K562 (cell line): ENCODE results near the gene NRM. TPM values are rescaled to one million over a fixed set of nuclear protein-coding genes. Genes with fewer than 3 reads are reported as not detected.

Experiments used
- ATF7 ChIP-seq: fragments of 450-650 bp; IDR thresholded peaks from 2 replicates; pipeline ENCODE4 v1.7.1; 2014; ENCODE audit warnings: mild to moderate bottlenecking, moderate library complexity
- CEBPZ ChIP-seq: fragments of 150-350 bp; IDR thresholded peaks from 2 replicates; pipeline ENCODE4 v1.6.1; 2014; ENCODE audit warnings: low read depth, mild to moderate bottlenecking, low read length, borderline replicate concordance
- E2F3 ChIP-seq: fragments of 250-450 bp; sonication (Bioruptor Pico); IDR thresholded peaks from 2 replicates; pipeline ENCODE4 v1.4.0; 2020; ENCODE audit warnings: mild to moderate bottlenecking
- E2F6 ChIP-seq, 2 experiments: IDR thresholded peaks; 2 replicates each; pipeline ENCODE4 v1.6.1; 2011; ENCODE audit warnings: borderline replicate concordance in 1 of 2, control low read depth in 1 of 2, low read depth in 1 of 2, low read length in 1 of 2, mild to moderate bottlenecking in 1 of 2, mixed read lengths in 1 of 2, moderate library complexity in 1 of 2; ENCODE audit not compliant: insufficient read depth in 1 of 2, insufficient read length in 1 of 2, poor library complexity in 1 of 2, severe bottlenecking in 1 of 2; ENCODE audit errors: extremely low read depth in 1 of 2
- IRF9 ChIP-seq: fragments of 450-650 bp; IDR thresholded peaks from 2 replicates; pipeline ENCODE4 v1.6.1; 2016; ENCODE audit warnings: missing biosample characterization, missing genetic modification characterization
- MAZ ChIP-seq, 2 experiments: fragments of 450-650 bp in 1 of 2; sonication (generic) in 1 of 2; formaldehyde crosslinking; IDR thresholded peaks in 1 of 2; conservative IDR thresholded peaks in 1 of 2; 2 replicates each; pipeline versions ENCODE4 v1.4.0 to v1.5.0; 2020; ENCODE audit warnings: mild to moderate bottlenecking in 1 of 2, missing genetic modification reagents in 1 of 2
- POLR2G ChIP-seq: fragments of 200-400 bp; formaldehyde crosslinking; IDR thresholded peaks from 2 replicates; pipeline ENCODE4 v1.6.1; 2017; ENCODE audit warnings: low read depth, mild to moderate bottlenecking, antibody characterized with exemption, low read length, moderate library complexity
- SOX6 ChIP-seq: fragments of 450-650 bp; IDR thresholded peaks from 2 replicates; pipeline ENCODE4 v1.6.1; 2014; ENCODE audit warnings: mild to moderate bottlenecking
- TCF7 ChIP-seq: sonication (generic); IDR thresholded peaks from 2 replicates; pipeline ENCODE4 v1.6.1; 2016; ENCODE audit warnings: antibody characterized with exemption, borderline replicate concordance
- ZFX ChIP-seq: sonication (generic); formaldehyde crosslinking; IDR thresholded peaks from 2 replicates; pipeline ENCODE4 v1.8.0; 2022; ENCODE audit warnings: mild to moderate bottlenecking, missing genetic modification reagents, moderate library complexity
- polyA plus RNA-seq, 8 experiments: library from polyadenylated mRNA; depleted of rRNA in 4 of 8; stranded (reverse) in 5 of 8; unstranded in 3 of 8; fragments of >200 nt; fragmentation: Nextera tagmentation in 2 of 8; fragmentation: Illumina TruSeq in 1 of 8; extraction: Ambion mirVana in 2 of 8; extraction: Trizol in 1 of 8; gene quantifications; 2 replicates each; pipeline versions ENCODE4 v1.2.1 to v1.2.3, GENCODE V29; 2011 to 2014; ENCODE audit warnings: inconsistent platforms in 1 of 8, missing spikeins in 1 of 8
- total RNA-seq, 7 experiments: library from RNA; depleted of rRNA in 6 of 7; stranded (reverse); fragments of >200 nt in 6 of 7; fragmentation: Illumina TruSeq in 2 of 7; extraction: Trizol in 2 of 7; gene quantifications; 2 replicates each; pipeline versions ENCODE4 v1.2.1 to v1.2.3, GENCODE V29; 2011 to 2021; ENCODE audit warnings: low replicate concordance in 1 of 7

Gene NRM
- total and polyA plus RNA-seq, 9 of the 15 experiments (the other 6 are each of a cell fraction or from before 2014, with no cell fraction given), result 9.7 to 58.2 (median 18.1) TPM

GRCh38 chr6:30684386-30685156 lies 6.2 kb downstream of the NRM start (continued):
- no peak for TF ChIP-seq CEBPZ
- peak; percentile 39; the same call in 1 of the 2 replicates for TF ChIP-seq ATF7
- no peak for TF ChIP-seq E2F6 (IDR thresholded peaks at IDR 0.05; ENCODE audit: borderline replicate concordance in 1 of 2, extremely low read depth in 1 of 2, insufficient read depth in 1 of 2, insufficient read length in 1 of 2, low read depth in 1 of 2, low read length in 1 of 2, poor library complexity in 1 of 2, severe bottlenecking in 1 of 2)
- peak; percentile 58 for TF ChIP-seq POLR2G
- TF ChIP-seq E2F3 (CRISPR knock-in tag), result no peak
- TF ChIP-seq TCF7, result 0 out of 2 replicates have a peak, but pooled peaks have one; percentile 45
- peak; percentile 61; the same call in 1 of the 2 replicates for TF ChIP-seq ZFX
- 0 out of 2 replicates have a peak, but pooled peaks have one; percentile 18 for TF ChIP-seq SOX6
- TF ChIP-seq MAZ (CRISPR knock-in tag; conservative IDR thresholded peaks at IDR 0.05 in 1 of 2, IDR thresholded peaks at IDR 0.05 in 1 of 2), result peak; percentile 79 to 91
- no peak for TF ChIP-seq IRF9 (tag)
